Panc1 (cell line): Measurements from ENCODE around the gene COX8A.

Experiments used
- CTCF ChIP-seq: fragments of 450-650 bp; IDR thresholded peaks from 2 replicates; pipeline ENCODE4 v1.5.1; 2017; ENCODE audit warnings: mild to moderate bottlenecking
- POLR2AphosphoS5 ChIP-seq: IDR thresholded peaks from 2 replicates; pipeline ENCODE4 v1.6.1; 2012; ENCODE audit warnings: mild to moderate bottlenecking, low read depth, low read length, moderate library complexity

DNA sequence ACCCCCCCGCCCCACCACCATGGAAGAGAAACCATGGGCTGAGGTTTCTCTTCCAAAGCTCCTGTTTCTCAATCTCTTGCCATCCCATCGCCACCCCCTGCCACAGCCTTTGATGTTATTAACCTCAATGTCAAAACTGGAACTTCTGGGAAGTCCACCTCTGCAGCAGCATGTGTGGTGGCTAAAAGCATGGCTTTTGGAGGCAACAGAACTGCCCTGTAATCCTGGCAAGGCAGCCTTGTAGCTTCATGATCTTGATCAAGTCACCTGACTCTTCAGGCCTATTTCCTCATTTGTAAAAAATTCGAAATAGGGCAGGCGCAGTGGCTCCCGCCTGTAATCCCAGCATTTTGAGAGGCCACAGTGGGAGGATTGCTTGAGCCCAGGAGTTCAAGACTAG lies 3.5 kb upstream of the COX8A start:
- TF ChIP-seq CTCF = no peak
- TF ChIP-seq POLR2AphosphoS5 = no peak
